DND-41 (cell line): Measurements from ENCODE around the gene OR52N5.

ENCODE experiments used
- ATAC-seq: fragments of 200-7000 bp; cut with Tn5 transposase; 3 replicates; pipeline ENCODE4 v1.9.1; 2021; ENCODE audit warnings: low read depth; ENCODE audit not compliant: insufficient read depth
- DNase-seq: peaks from one replicate; pipeline ENCODE4 v3.0.0-alpha.2; 2020
- H2AFZ ChIP-seq: 2 replicates; pipeline ENCODE4 v1.6.0; 2012; ENCODE audit warnings: low read depth, low read length
- H3K27ac ChIP-seq: 2 replicates; pipeline ENCODE4 v1.5.1; 2012; ENCODE audit warnings: low read length, inconsistent platforms
- H3K27me3 ChIP-seq: fragments of 200-600 bp; sonication (generic); 2 replicates; pipeline ENCODE4 v1.6.0; 2012; ENCODE audit warnings: low read length, mild to moderate bottlenecking, inconsistent platforms; ENCODE audit not compliant: insufficient read depth, poor library complexity
- H3K36me3 ChIP-seq: 2 replicates; pipeline ENCODE4 v1.5.1; 2012; ENCODE audit warnings: low read length, inconsistent platforms; ENCODE audit not compliant: insufficient read depth
- H3K4me1 ChIP-seq: 2 replicates; pipeline ENCODE4 v1.5.1; 2012; ENCODE audit warnings: mild to moderate bottlenecking, low read length; ENCODE audit not compliant: insufficient read depth
- H3K4me2 ChIP-seq: 2 replicates; pipeline ENCODE4 v1.6.0; 2012; ENCODE audit warnings: mild to moderate bottlenecking, moderate library complexity, low read length, inconsistent platforms; ENCODE audit not compliant: insufficient read depth
- H3K4me3 ChIP-seq, 2 experiments: fragments of 200-600 bp in 1 of 2; shearing (Covaris generic) in 1 of 2; 2 replicates each; pipeline ENCODE4 v1.5.1; 2012 to 2016; ENCODE audit warnings: inconsistent platforms in 2 of 2, low read length in 2 of 2, mild to moderate bottlenecking in 2 of 2, low read depth in 1 of 2, moderate library complexity in 1 of 2
- H3K79me2 ChIP-seq: 2 replicates; pipeline ENCODE4 v1.6.0; 2012; ENCODE audit warnings: low read length, inconsistent platforms; ENCODE audit not compliant: insufficient read depth
- H3K9ac ChIP-seq: 2 replicates; pipeline ENCODE4 v1.6.0; 2012; ENCODE audit warnings: low read depth, mild to moderate bottlenecking, inconsistent platforms, low read length, moderate library complexity
- H3K9me3 ChIP-seq: 2 replicates; pipeline ENCODE4 v1.5.1; 2012; ENCODE audit warnings: low read length, moderate library complexity, mild to moderate bottlenecking, inconsistent platforms; ENCODE audit not compliant: insufficient read depth, severe bottlenecking
- H4K20me1 ChIP-seq: 2 replicates; pipeline ENCODE4 v1.6.0; 2012; ENCODE audit warnings: low read length; ENCODE audit not compliant: insufficient read depth
- EZH2 ChIP-seq: IDR thresholded peaks from 3 replicates; pipeline ENCODE4 v1.6.1; 2012; ENCODE audit warnings: borderline replicate concordance, low read depth, mild to moderate bottlenecking, moderate library complexity, low read length, inconsistent platforms; ENCODE audit not compliant: severe bottlenecking
- TF ChIP-seq, protein P1 (sequence below): IDR thresholded peaks from 2 replicates; pipeline ENCODE4 v1.5.1; 2012; ENCODE audit warnings: borderline replicate concordance, low read length, moderate library complexity, mild to moderate bottlenecking; ENCODE audit not compliant: poor library complexity, severe bottlenecking; ENCODE audit errors: extremely low read depth

Gene OR52N5

GRCh38 chr11:5746614-5747013 is 36.5 kb downstream of the OR52N5 start:
- ATAC-seq (no peak), DNase-seq (no peak)
- no peak overlapping the region for H3K4me3 ChIP-seq
- no peaks in the 10 kb centered on the region for H3K4me1 ChIP-seq
- TF ChIP-seq, protein P1, sequence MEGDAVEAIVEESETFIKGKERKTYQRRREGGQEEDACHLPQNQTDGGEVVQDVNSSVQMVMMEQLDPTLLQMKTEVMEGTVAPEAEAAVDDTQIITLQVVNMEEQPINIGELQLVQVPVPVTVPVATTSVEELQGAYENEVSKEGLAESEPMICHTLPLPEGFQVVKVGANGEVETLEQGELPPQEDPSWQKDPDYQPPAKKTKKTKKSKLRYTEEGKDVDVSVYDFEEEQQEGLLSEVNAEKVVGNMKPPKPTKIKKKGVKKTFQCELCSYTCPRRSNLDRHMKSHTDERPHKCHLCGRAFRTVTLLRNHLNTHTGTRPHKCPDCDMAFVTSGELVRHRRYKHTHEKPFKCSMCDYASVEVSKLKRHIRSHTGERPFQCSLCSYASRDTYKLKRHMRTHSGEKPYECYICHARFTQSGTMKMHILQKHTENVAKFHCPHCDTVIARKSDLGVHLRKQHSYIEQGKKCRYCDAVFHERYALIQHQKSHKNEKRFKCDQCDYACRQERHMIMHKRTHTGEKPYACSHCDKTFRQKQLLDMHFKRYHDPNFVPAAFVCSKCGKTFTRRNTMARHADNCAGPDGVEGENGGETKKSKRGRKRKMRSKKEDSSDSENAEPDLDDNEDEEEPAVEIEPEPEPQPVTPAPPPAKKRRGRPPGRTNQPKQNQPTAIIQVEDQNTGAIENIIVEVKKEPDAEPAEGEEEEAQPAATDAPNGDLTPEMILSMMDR: no peak
- TF ChIP-seq EZH2: no peak
- no peaks in the 10 kb centered on the region for H3K79me2 ChIP-seq
- no peak overlapping the region for H2AFZ ChIP-seq
- H3K27me3 ChIP-seq: peaks cover 10% of the 10 kb centered on the region
- H4K20me1 ChIP-seq: no peaks in the 10 kb centered on the region
- H3K36me3 ChIP-seq: no peaks in the 10 kb centered on the region
- no peaks in the 10 kb centered on the region for H3K9me3 ChIP-seq
- H3K9ac ChIP-seq: no peak overlapping the region
- no peak overlapping the region for H3K27ac ChIP-seq
- no peak overlapping the region for H3K4me2 ChIP-seq

- TF ChIP-seq, protein P1: no peak
- no peak for TF ChIP-seq EZH2
- H3K4me1 ChIP-seq: no peaks in the 10 kb centered on the region
- H3K36me3 ChIP-seq: no peaks in the 10 kb centered on the region
- DNase-seq: no peak
- H3K4me3 ChIP-seq: no peak overlapping the region
- ATAC-seq: no peak
- no peaks in the 10 kb centered on the region for H4K20me1 ChIP-seq
- no peaks in the 10 kb centered on the region for H3K79me2 ChIP-seq
- no peak overlapping the region for H3K9ac ChIP-seq
- no peaks in the 10 kb centered on the region for H3K9me3 ChIP-seq
- H3K27ac ChIP-seq: no peak overlapping the region
- H3K4me2 ChIP-seq: no peak overlapping the region
- H2AFZ ChIP-seq: no peak overlapping the region
- H3K27me3 ChIP-seq: peaks cover 16% of the 10 kb centered on the region
Measured at GRCh38 chr11:5738431-5738830, 44.7 kb downstream of the OR52N5 start.

DNA sequence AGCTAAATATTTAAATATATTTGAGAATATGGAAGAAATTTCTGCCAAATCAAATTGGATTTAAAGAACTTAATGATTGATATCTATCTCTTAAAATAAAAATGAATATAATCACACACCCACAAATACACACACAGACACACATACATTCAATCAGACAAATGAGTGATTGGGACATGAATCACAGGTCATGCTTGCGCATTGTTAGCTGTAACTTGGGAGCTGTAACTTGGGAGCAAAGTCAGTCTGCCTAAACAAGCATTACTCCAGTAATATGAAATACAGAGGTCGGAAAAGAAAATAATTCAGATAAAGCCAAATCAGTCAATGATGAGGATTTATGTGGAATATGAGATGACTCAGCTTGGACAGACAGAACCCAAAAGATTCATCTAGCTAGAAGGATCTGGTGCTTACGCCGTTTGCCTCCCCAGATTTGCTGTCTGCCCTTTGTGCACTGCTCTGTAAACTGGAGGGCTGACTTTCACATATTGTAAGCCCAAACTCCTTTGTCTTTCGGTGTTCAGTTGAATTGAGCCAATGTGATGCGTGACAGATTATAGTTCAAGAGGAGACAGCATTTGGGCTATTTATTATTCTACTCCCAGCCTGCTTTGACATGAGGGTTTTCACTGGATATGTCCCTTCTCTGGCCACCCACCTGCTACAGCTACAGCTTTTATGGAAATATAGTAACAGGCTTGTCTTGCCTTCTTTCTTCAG is 45.3 kb downstream of the OR52N5 start:
- Histone ChIP-seq H3K9ac (no peak overlapping the region), H3K9me3 (no peaks in the 10 kb centered on the region), H3K36me3 (no peaks in the 10 kb centered on the region), H4K20me1 (no peaks in the 10 kb centered on the region), H3K4me1 (no peaks in the 10 kb centered on the region), H3K79me2 (no peaks in the 10 kb centered on the region), H3K4me2 (no peak overlapping the region), H3K27me3 (peaks cover 21% of the 10 kb centered on the region), H3K27ac (no peak overlapping the region), H3K4me3 (no peak overlapping the region), H2AFZ (no peak overlapping the region)
- no peak for TF ChIP-seq EZH2
- TF ChIP-seq, protein P1: no peak
- DNase-seq: no peak
- ATAC-seq: no peak

- Histone ChIP-seq H3K79me2 (no peaks in the 10 kb centered on the region), H3K9ac (no peak overlapping the region), H3K36me3 (no peaks in the 10 kb centered on the region), H3K9me3 (no peaks in the 10 kb centered on the region), H2AFZ (no peak overlapping the region), H4K20me1 (no peaks in the 10 kb centered on the region), H3K27me3 (peaks cover 21% of the 10 kb centered on the region), H3K4me2 (no peak overlapping the region), H3K4me3 (no peak overlapping the region), H3K27ac (no peak overlapping the region), H3K4me1 (no peaks in the 10 kb centered on the region)
- DNase-seq: no peak
- no peak for ATAC-seq
- TF ChIP-seq EZH2: no peak
- TF ChIP-seq, protein P1: no peak
Measured at GRCh38 chr11:5737091-5737490, 46.1 kb downstream of the OR52N5 start.
